ENCODE data around the gene EEFSEC. TPM values are rescaled to one million over a fixed set of nuclear protein-coding genes. Genes with fewer than 3 reads are reported as not detected.

Gene EEFSEC
- polyA plus RNA-seq, 1 donor from 2014 or later = 4.6 TPM

DNA sequence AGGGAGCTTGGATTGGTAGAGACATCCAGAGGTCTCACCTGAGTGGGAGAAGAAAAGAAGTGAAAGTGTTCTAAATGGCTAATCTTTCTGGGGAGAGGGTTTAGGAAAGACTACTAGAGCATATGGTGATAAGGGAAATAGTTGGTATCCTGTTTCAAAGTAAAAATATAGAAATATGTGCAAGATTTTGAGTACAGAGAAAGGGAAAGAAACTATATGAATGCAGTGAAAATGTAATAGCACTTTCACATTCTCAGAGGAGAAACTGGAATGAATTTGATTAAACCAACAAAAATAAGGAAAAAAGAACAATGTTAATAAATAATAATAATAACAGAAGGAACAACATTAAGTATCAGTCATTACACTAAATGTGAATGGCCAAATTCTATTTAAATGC lies 194.0 kb downstream of the EEFSEC start:
- Histone ChIP-seq H3K79me2 (replicated peaks; ENCODE audit: insufficient read depth, low read length) (no peaks in the 10 kb centered on the region), H3F3A (ENCODE audit: insufficient read depth, low read length, poor library complexity, severe bottlenecking) (no peaks in the 10 kb centered on the region), H3K9me3 (ENCODE audit: low read length) (no peaks in the 10 kb centered on the region), H3K9ac (ENCODE audit: low read length) (no peak overlapping the region), H3K9me2 (ENCODE audit: insufficient read depth, low read length) (no peaks in the 10 kb centered on the region), H3K4me2 (ENCODE audit: low read length) (no peak overlapping the region), H3K27me3 (ENCODE audit: insufficient read depth, low read depth, low read length) (no peaks in the 10 kb centered on the region), H4K20me1 (ENCODE audit: insufficient read depth) (no peaks in the 10 kb centered on the region), H3K4me3 (ENCODE audit: low read length) (no peak overlapping the region), H3K27ac (ENCODE audit: low read length) (no peak overlapping the region), H3K36me3 (ENCODE audit: insufficient read depth, low read length) (no peaks in the 10 kb centered on the region), H2AFZ (ENCODE audit: low read depth, low read length) (no peak overlapping the region)
- TF ChIP-seq EP300 (conservative IDR thresholded peaks at IDR 0.05; ENCODE audit: poor library complexity, severe bottlenecking) (no peak), RAD21 (conservative IDR thresholded peaks at IDR 0.05) (no peak), POLR2AphosphoS5 (IDR thresholded peaks at IDR 0.05) (no peak), EZH2 (IDR thresholded peaks at IDR 0.05; ENCODE audit: borderline replicate concordance, insufficient read depth, low read length, poor library complexity, severe bottlenecking) (no peak), TAF1 (IDR thresholded peaks at IDR 0.05; ENCODE audit: low read depth) (no peak), SMC3 (conservative IDR thresholded peaks at IDR 0.05; ENCODE audit: poor library complexity) (no peak)
- TF ChIP-seq, protein P1, sequence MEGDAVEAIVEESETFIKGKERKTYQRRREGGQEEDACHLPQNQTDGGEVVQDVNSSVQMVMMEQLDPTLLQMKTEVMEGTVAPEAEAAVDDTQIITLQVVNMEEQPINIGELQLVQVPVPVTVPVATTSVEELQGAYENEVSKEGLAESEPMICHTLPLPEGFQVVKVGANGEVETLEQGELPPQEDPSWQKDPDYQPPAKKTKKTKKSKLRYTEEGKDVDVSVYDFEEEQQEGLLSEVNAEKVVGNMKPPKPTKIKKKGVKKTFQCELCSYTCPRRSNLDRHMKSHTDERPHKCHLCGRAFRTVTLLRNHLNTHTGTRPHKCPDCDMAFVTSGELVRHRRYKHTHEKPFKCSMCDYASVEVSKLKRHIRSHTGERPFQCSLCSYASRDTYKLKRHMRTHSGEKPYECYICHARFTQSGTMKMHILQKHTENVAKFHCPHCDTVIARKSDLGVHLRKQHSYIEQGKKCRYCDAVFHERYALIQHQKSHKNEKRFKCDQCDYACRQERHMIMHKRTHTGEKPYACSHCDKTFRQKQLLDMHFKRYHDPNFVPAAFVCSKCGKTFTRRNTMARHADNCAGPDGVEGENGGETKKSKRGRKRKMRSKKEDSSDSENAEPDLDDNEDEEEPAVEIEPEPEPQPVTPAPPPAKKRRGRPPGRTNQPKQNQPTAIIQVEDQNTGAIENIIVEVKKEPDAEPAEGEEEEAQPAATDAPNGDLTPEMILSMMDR (IDR thresholded peaks at IDR 0.05; ENCODE audit: poor library complexity, severe bottlenecking) = no peak
- TF ChIP-seq, protein P2, sequence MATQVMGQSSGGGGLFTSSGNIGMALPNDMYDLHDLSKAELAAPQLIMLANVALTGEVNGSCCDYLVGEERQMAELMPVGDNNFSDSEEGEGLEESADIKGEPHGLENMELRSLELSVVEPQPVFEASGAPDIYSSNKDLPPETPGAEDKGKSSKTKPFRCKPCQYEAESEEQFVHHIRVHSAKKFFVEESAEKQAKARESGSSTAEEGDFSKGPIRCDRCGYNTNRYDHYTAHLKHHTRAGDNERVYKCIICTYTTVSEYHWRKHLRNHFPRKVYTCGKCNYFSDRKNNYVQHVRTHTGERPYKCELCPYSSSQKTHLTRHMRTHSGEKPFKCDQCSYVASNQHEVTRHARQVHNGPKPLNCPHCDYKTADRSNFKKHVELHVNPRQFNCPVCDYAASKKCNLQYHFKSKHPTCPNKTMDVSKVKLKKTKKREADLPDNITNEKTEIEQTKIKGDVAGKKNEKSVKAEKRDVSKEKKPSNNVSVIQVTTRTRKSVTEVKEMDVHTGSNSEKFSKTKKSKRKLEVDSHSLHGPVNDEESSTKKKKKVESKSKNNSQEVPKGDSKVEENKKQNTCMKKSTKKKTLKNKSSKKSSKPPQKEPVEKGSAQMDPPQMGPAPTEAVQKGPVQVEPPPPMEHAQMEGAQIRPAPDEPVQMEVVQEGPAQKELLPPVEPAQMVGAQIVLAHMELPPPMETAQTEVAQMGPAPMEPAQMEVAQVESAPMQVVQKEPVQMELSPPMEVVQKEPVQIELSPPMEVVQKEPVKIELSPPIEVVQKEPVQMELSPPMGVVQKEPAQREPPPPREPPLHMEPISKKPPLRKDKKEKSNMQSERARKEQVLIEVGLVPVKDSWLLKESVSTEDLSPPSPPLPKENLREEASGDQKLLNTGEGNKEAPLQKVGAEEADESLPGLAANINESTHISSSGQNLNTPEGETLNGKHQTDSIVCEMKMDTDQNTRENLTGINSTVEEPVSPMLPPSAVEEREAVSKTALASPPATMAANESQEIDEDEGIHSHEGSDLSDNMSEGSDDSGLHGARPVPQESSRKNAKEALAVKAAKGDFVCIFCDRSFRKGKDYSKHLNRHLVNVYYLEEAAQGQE (IDR thresholded peaks at IDR 0.05; ENCODE audit: borderline replicate concordance) = no peak

DNA sequence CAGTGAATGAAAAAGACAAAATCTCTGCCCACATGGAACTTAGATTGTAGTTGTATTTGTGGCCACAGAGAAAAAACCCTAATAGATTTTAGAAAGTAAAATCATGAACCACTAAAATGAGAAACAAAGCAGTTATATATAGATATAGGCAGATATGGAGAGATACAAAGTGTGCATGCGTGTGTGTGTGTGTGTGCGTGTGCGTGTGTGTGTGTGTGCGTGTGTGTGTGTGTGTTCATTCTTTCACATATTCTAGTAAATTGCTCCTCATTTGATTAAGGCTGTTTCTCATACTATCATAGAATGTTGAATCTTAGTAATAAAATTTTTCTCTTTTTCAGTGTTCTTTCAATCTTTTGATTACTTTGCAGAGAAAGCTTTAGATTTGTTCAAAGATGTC lies 194.8 kb downstream of the EEFSEC start:
- no peak overlapping the region for H3K4me2 ChIP-seq (ENCODE audit: low read length)
- H3K4me3 ChIP-seq (ENCODE audit: low read length) = no peak overlapping the region
- no peaks in the 10 kb centered on the region for H3K36me3 ChIP-seq (ENCODE audit: insufficient read depth, low read length)
- no peaks in the 10 kb centered on the region for H3K9me3 ChIP-seq (ENCODE audit: low read length)
- TF ChIP-seq POLR2AphosphoS5 (IDR thresholded peaks at IDR 0.05) = no peak
- H3K9me2 ChIP-seq (ENCODE audit: insufficient read depth, low read length) = no peaks in the 10 kb centered on the region
- H3K27ac ChIP-seq (ENCODE audit: low read length) = no peak overlapping the region
- H3K9ac ChIP-seq (ENCODE audit: low read length) = no peak overlapping the region
- H3K27me3 ChIP-seq (ENCODE audit: insufficient read depth, low read depth, low read length) = no peaks in the 10 kb centered on the region
- H4K20me1 ChIP-seq (ENCODE audit: insufficient read depth) = no peaks in the 10 kb centered on the region
- no peak overlapping the region for H2AFZ ChIP-seq (ENCODE audit: low read depth, low read length)
- H3K79me2 ChIP-seq (replicated peaks; ENCODE audit: insufficient read depth, low read length) = no peaks in the 10 kb centered on the region
- no peaks in the 10 kb centered on the region for H3F3A ChIP-seq (ENCODE audit: insufficient read depth, low read length, poor library complexity, severe bottlenecking)

DNA sequence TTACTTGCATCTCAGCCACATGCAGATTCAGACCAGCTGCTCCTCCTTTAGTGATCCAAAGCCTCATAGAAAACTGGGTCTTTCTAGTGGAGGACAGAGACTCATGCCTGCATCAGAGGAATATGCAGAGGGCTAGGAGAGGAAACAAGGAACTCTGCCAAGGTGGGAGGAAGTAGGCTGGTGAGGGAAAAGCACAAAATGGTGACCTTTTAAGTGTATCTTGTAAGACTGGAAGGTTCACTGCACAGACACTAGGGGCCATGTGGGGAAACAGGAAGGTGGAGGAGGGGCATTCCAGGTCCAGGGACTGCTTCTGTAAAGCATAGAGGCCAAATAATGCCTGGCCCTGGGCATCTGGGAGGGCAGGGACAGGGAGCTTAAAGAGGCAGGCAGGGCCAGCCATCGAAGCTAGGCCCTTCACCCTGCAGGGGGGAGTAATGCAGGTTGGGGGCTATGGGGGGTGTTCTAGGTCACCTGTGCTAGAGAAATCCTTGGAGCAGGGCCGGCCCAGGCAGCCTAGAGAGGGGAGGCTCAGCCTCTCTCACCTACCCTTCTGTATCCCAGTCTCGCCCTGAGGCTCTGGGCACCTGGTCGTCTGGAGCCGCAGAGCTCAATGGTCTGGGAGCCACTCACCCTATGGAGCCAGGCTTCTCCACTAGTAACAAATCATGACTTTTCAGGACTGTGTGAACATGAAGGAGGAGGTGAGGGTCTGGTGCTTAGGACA lies 195.7 kb downstream of the EEFSEC start:
- no peaks in the 10 kb centered on the region for H3K9me2 ChIP-seq (ENCODE audit: insufficient read depth, low read length)
- no peak overlapping the region for H3K4me2 ChIP-seq (ENCODE audit: low read length)
- no peaks in the 10 kb centered on the region for H4K20me1 ChIP-seq (ENCODE audit: insufficient read depth)
- no peaks in the 10 kb centered on the region for H3K36me3 ChIP-seq (ENCODE audit: insufficient read depth, low read length)
- H3K27ac ChIP-seq (ENCODE audit: low read length) = no peak overlapping the region
- TF ChIP-seq EZH2 (IDR thresholded peaks at IDR 0.05; ENCODE audit: borderline replicate concordance, insufficient read depth, low read length, poor library complexity, severe bottlenecking) (no peak), RAD21 (conservative IDR thresholded peaks at IDR 0.05) (no peak), TAF1 (IDR thresholded peaks at IDR 0.05; ENCODE audit: low read depth) (no peak), EP300 (conservative IDR thresholded peaks at IDR 0.05; ENCODE audit: poor library complexity, severe bottlenecking) (no peak), SMC3 (conservative IDR thresholded peaks at IDR 0.05; ENCODE audit: poor library complexity) (no peak), POLR2AphosphoS5 (IDR thresholded peaks at IDR 0.05) (no peak), MXI1 (conservative IDR thresholded peaks at IDR 0.05; ENCODE audit: poor library complexity, severe bottlenecking) (no peak)
- TF ChIP-seq, protein P2 (IDR thresholded peaks at IDR 0.05; ENCODE audit: borderline replicate concordance) = no peak
- TF ChIP-seq, protein P1 (IDR thresholded peaks at IDR 0.05; ENCODE audit: poor library complexity, severe bottlenecking) = no peak
- no peaks in the 10 kb centered on the region for H3F3A ChIP-seq (ENCODE audit: insufficient read depth, low read length, poor library complexity, severe bottlenecking)
- no peak overlapping the region for H2AFZ ChIP-seq (ENCODE audit: low read depth, low read length)
- H3K4me3 ChIP-seq (ENCODE audit: low read length) = no peak overlapping the region
- H3K79me2 ChIP-seq (replicated peaks; ENCODE audit: insufficient read depth, low read length) = no peaks in the 10 kb centered on the region
- H3K9ac ChIP-seq (ENCODE audit: low read length) = no peak overlapping the region
- H3K9me3 ChIP-seq (ENCODE audit: low read length) = no peaks in the 10 kb centered on the region
- H3K27me3 ChIP-seq (ENCODE audit: insufficient read depth, low read depth, low read length) = no peaks in the 10 kb centered on the region

Data from neural cell (in vitro differentiated cells).